Stimulated activated CD8-positive, alpha-beta memory T cell treated with anti-CD3 and anti-CD28 coated beads, Interleukin-15, amount 100 ng/mL, for 4 hours (primary cell): ENCODE results near the gene SH3BP2.

Source experiments
- DNase-seq, 2 donors: peaks; one replicate each; pipeline ENCODE4 v3.0.0-alpha.2; 2020; ENCODE audit warnings: low read depth in 2 of 2

SH3BP2 gene

GRCh38 chr4:2850966-2851798 is 58.3 kb downstream of the SH3BP2 start:
- no peak for DNase-seq

GRCh38 chr4:2852481-2852921 is 59.6 kb downstream of the SH3BP2 start:
- DNase-seq = no peak

- no peak for DNase-seq
These were observed 62.7 kb downstream of the SH3BP2 start for GRCh38 chr4:2855584-2855983.

GRCh38 chr4:2856266-2856665 is 63.4 kb downstream of the SH3BP2 start:
- no peak for DNase-seq

GRCh38 chr4:2857349-2857927 is 64.6 kb downstream of the SH3BP2 start:
- DNase-seq = no peak

- no peak for DNase-seq
These were observed 65.7 kb downstream of the SH3BP2 start for GRCh38 chr4:2858451-2859217.

GRCh38 chr4:2859514-2859913 is 66.6 kb downstream of the SH3BP2 start:
- no peak for DNase-seq

GRCh38 chr4:2860391-2861348 is 67.8 kb downstream of the SH3BP2 start:
- DNase-seq = no peak

GRCh38 chr4:2861631-2862436 is 68.9 kb downstream of the SH3BP2 start:
- no peak for DNase-seq

GRCh38 chr4:2862528-2862927 is 69.6 kb downstream of the SH3BP2 start:
- DNase-seq = no peak

- no peak for DNase-seq
These were observed 70.8 kb downstream of the SH3BP2 start for GRCh38 chr4:2863649-2864048.

- DNase-seq = no peak
These were observed 72.4 kb downstream of the SH3BP2 start for GRCh38 chr4:2865196-2865780.

- DNase-seq = no peak
These were observed 73.4 kb downstream of the SH3BP2 start for GRCh38 chr4:2866160-2866861.

- no peak for DNase-seq
These were observed 74.0 kb downstream of the SH3BP2 start for GRCh38 chr4:2866891-2867290.

- DNase-seq = no peak
These were observed 75.0 kb downstream of the SH3BP2 start for GRCh38 chr4:2867758-2868491.

GRCh38 chr4:2868877-2869487 is 76.1 kb downstream of the SH3BP2 start:
- DNase-seq = no peak

- DNase-seq = no peak
These were observed 76.8 kb downstream of the SH3BP2 start for GRCh38 chr4:2869659-2870058.

GRCh38 chr4:2870082-2870481 is 77.2 kb downstream of the SH3BP2 start:
- no peak for DNase-seq
